B cell (primary cell): Measurements from ENCODE around the gene ADAMTS19. TPM values are rescaled to one million over a fixed set of nuclear protein-coding genes. Genes with fewer than 3 reads are reported as not detected.
A peak's percentile ranks its signal among the peaks of the same experiment; 100 is the strongest.

Source experiments
- ATAC-seq: fragments of 200-7000 bp; cut with Tn5 transposase; one replicate; pipeline ENCODE4 v1.10.0; 2021; ENCODE audit warnings: low read depth, mild to moderate bottlenecking, moderate number of reproducible peaks, moderate library complexity
- CTCF ChIA-PET: fragments of 350-600 bp; sonication (Branson Sonifier 250); formaldehyde crosslinking; loops from one replicate; lab custom pipeline; 2021; ENCODE audit warnings: antibody characterized with exemption, inconsistent platforms; lab: Charles Lee
- POLR2A ChIA-PET: fragments of 350-600 bp; sonication (Branson Sonifier 250); formaldehyde crosslinking; loops from one replicate; lab custom pipeline; 2021; ENCODE audit warnings: antibody characterized with exemption; lab: Charles Lee
- DNase-seq: peaks from one replicate; pipeline ENCODE4 v3.0.0; 2013
- H2AFZ ChIP-seq: 2 replicates; pipeline ENCODE4 v1.6.1; 2012; ENCODE audit warnings: mild to moderate bottlenecking, low read depth, low read length; ENCODE audit not compliant: insufficient read depth, poor library complexity, severe bottlenecking
- H3K27ac ChIP-seq, 2 donors: 1 replicate in 1 of 2; 2 replicates in 1 of 2; pipeline ENCODE4 v1.5.1; 2012 to 2013; ENCODE audit warnings: low read length in 2 of 2, mild to moderate bottlenecking in 2 of 2, moderate library complexity in 1 of 2
- H3K27me3 ChIP-seq, 4 experiments: fragments of 200-600 bp in 1 of 4; sonication (generic) in 1 of 4; replicated peaks in 1 of 4; 1 replicate in 2 of 4; 2 replicates in 2 of 4; pipeline versions ENCODE4 v1.6.1 to v1.7.0; 2013 to 2016; ENCODE audit warnings: low read length in 3 of 4, mild to moderate bottlenecking in 2 of 4, mixed read lengths in 1 of 4, moderate library complexity in 1 of 4; ENCODE audit not compliant: insufficient read depth in 4 of 4, control insufficient read depth in 3 of 4; ENCODE audit errors: control extremely low read depth in 1 of 4
- H3K36me3 ChIP-seq, 2 experiments: replicated peaks in 1 of 2; 1 replicate in 1 of 2; 2 replicates in 1 of 2; pipeline versions ENCODE4 v1.6.1 to v1.7.1; 2013; ENCODE audit warnings: low read length in 1 of 2; ENCODE audit not compliant: insufficient read depth in 2 of 2, control insufficient read depth in 1 of 2; ENCODE audit errors: control extremely low read depth in 1 of 2, extremely low read depth in 1 of 2
- H3K4me1 ChIP-seq, 2 donors: fragments of 200-600 bp in 1 of 2; sonication (generic) in 1 of 2; 1 replicate in 1 of 2; 2 replicates in 1 of 2; pipeline versions ENCODE4 v1.5.1 to v1.6.1; 2013 to 2017; ENCODE audit warnings: low read length in 2 of 2; ENCODE audit not compliant: control insufficient read depth in 2 of 2, insufficient read depth in 2 of 2
- H3K4me2 ChIP-seq: replicated peaks from 2 replicates; pipeline ENCODE3; 2012; ENCODE audit warnings: mild to moderate bottlenecking, low read depth, low read length; ENCODE audit not compliant: poor library complexity, severe bottlenecking
- H3K4me3 ChIP-seq, 5 experiments: fragments of 200-600 bp in 1 of 5; sonication (generic) in 1 of 5; 1 replicate in 3 of 5; 2 replicates in 2 of 5; pipeline versions ENCODE4 v1.5.1 to v1.7.0; 2011 to 2016; ENCODE audit warnings: low read length in 4 of 5, mild to moderate bottlenecking in 4 of 5, low read depth in 2 of 5, control low read depth in 1 of 5, moderate library complexity in 1 of 5; ENCODE audit not compliant: insufficient read depth in 1 of 5; ENCODE audit errors: control extremely low read depth in 1 of 5, extremely low read depth in 1 of 5
- H3K79me2 ChIP-seq: fragments of 200-600 bp; sonication (generic); one replicate; pipeline ENCODE4 v1.6.0; 2016; ENCODE audit warnings: low read length; ENCODE audit not compliant: control insufficient read depth, insufficient read depth
- H3K9ac ChIP-seq: fragments of 200-600 bp; sonication (generic); 2 replicates; pipeline ENCODE4 v1.6.1; 2017; ENCODE audit warnings: mild to moderate bottlenecking, low read length, moderate library complexity
- H3K9me3 ChIP-seq, 3 donors: one replicate each; pipeline versions ENCODE4 v1.6.1 to v1.7.1; 2013; ENCODE audit warnings: low read length in 2 of 3; ENCODE audit not compliant: control insufficient read depth in 2 of 3, insufficient read depth in 1 of 3; ENCODE audit errors: control extremely low read depth in 1 of 3
- H4K20me1 ChIP-seq: 2 replicates; pipeline ENCODE4 v1.6.0; 2012; ENCODE audit warnings: mild to moderate bottlenecking, low read length; ENCODE audit not compliant: insufficient read depth, control insufficient read depth, poor library complexity, severe bottlenecking
- H3K27ac Mint-ChIP-seq: one replicate; pipeline ENCODE4 v1.8.0; 2021; ENCODE audit warnings: mixed read lengths
- H3K27me3 Mint-ChIP-seq: one replicate; pipeline ENCODE4 v1.8.0; 2021; ENCODE audit warnings: mixed read lengths
- H3K4me1 Mint-ChIP-seq: one replicate; pipeline ENCODE4 v1.8.0; 2021; ENCODE audit warnings: mixed read lengths
- H3K4me3 Mint-ChIP-seq: one replicate; pipeline ENCODE4 v1.8.0; 2021; ENCODE audit warnings: mixed read lengths
- H3K9me3 Mint-ChIP-seq: one replicate; pipeline ENCODE4 v1.8.0; 2022; ENCODE audit warnings: mixed read lengths; ENCODE audit not compliant: insufficient read depth
- EZH2 ChIP-seq: IDR thresholded peaks from 2 replicates; pipeline ENCODE4 v1.6.1; 2012; ENCODE audit warnings: borderline replicate concordance, low read depth, mild to moderate bottlenecking, moderate library complexity, low read length; ENCODE audit not compliant: insufficient read depth, poor library complexity, severe bottlenecking
- WGBS: methylation state at CpG from one replicate; pipeline ENCODE4 v1.1.5; 2013; ENCODE audit warnings: missing lambda C conversion rate; ENCODE audit not compliant: insufficient coverage; 5-methylcytosine and 5-hydroxymethylcytosine counted together
- intact Hi-C: fragments of 100-400 bp; cut with micrococcal nuclease; formaldehyde crosslinking; loops from one replicate; pipeline ENCODE4 v1.10.0; 2022
- polyA plus RNA-seq: library from polyadenylated mRNA; depleted of rRNA; stranded (reverse); fragments of >200 nt; gene quantifications from 2 replicates; pipeline ENCODE4 v1.2.3, GENCODE V29; 2012
- total RNA-seq, 2 donors: library from RNA; stranded (reverse); fragments of 120-200 nt in 1 of 2; gene quantifications; 1 replicate in 1 of 2; 2 replicates in 1 of 2; pipeline versions ENCODE4 v1.2.3 to v1.2.4, GENCODE V29; 2013 to 2022
- TF ChIP-seq, protein P1 (sequence below): fragments of 200-600 bp; IDR thresholded peaks from one replicate; pipeline ENCODE4 v1.8.0; 2022; ENCODE audit warnings: antibody characterized with exemption, mild to moderate bottlenecking

The ADAMTS19 gene
- total and polyA plus RNA-seq, 2 donors (not counting 1 experiment from before 2014, with no cell fraction given): not detected

DNA sequence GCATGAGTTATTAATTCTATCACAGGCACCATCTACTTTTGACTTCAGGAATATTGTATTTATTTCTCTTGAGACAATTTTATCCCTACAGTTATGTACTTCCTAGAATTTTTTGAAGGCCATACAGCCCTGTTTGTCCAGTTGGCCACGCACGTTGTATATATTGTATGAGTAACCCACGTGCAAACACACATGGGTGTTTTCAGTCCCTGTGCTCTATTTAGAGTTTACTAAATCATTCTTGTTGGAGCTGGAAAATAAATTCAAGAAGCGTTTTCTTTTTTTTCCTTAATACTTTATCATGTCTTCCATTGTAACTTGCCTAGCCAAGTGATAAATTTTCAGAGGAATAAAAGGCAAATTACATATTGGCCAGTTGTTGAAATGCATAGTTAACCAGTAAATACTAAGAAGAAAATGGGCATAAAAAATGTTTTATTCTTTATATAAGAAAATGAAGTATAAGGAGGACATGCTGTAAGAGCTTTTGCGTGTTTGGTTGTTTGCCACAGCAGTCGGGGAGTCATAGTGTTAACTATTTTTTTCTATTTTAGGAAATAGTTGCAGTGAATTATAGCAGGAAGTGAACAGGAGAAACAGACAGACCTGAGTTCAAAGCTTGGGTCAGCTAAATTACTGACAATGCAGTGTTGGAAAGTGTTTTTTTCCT, 201.4 kb downstream of the ADAMTS19 start:
- WGBS: 40% methylated on average over 2 of the region's 6 CpGs
- TF ChIP-seq, protein P1, sequence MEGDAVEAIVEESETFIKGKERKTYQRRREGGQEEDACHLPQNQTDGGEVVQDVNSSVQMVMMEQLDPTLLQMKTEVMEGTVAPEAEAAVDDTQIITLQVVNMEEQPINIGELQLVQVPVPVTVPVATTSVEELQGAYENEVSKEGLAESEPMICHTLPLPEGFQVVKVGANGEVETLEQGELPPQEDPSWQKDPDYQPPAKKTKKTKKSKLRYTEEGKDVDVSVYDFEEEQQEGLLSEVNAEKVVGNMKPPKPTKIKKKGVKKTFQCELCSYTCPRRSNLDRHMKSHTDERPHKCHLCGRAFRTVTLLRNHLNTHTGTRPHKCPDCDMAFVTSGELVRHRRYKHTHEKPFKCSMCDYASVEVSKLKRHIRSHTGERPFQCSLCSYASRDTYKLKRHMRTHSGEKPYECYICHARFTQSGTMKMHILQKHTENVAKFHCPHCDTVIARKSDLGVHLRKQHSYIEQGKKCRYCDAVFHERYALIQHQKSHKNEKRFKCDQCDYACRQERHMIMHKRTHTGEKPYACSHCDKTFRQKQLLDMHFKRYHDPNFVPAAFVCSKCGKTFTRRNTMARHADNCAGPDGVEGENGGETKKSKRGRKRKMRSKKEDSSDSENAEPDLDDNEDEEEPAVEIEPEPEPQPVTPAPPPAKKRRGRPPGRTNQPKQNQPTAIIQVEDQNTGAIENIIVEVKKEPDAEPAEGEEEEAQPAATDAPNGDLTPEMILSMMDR: no peak
- no peak for TF ChIP-seq EZH2
- intact Hi-C loops: loop anchor here (5.0 kb wide), 1 partner anchor 1446 kb away; no protein-coding TSS in a partner anchor
- no peaks in the 10 kb centered on the region for H4K20me1 ChIP-seq
- no peaks in the 10 kb centered on the region for H3K9me3 ChIP-seq
- H3K9ac ChIP-seq: no peak overlapping the region
- H3K79me2 ChIP-seq: no peaks in the 10 kb centered on the region
- no peak overlapping the region for H3K4me3 ChIP-seq
- no peak overlapping the region for H3K27ac ChIP-seq
- CTCF ChIA-PET: no interaction called here
- Mint-ChIP-seq H3K27me3 (no peaks in the 10 kb centered on the region), H3K4me1 (no peaks in the 10 kb centered on the region), H3K4me3 (no peak overlapping the region), H3K9me3 (no peaks in the 10 kb centered on the region), H3K27ac (no peak overlapping the region)
- DNase-seq: no peak
- POLR2A ChIA-PET: no interaction called here
- ATAC-seq: no peak
- no peak overlapping the region for H2AFZ ChIP-seq
- no peak overlapping the region for H3K4me2 ChIP-seq
- no peaks in the 10 kb centered on the region for H3K27me3 ChIP-seq
- H3K36me3 ChIP-seq: no peaks in the 10 kb centered on the region
- H3K4me1 ChIP-seq: no peaks in the 10 kb centered on the region

DNA sequence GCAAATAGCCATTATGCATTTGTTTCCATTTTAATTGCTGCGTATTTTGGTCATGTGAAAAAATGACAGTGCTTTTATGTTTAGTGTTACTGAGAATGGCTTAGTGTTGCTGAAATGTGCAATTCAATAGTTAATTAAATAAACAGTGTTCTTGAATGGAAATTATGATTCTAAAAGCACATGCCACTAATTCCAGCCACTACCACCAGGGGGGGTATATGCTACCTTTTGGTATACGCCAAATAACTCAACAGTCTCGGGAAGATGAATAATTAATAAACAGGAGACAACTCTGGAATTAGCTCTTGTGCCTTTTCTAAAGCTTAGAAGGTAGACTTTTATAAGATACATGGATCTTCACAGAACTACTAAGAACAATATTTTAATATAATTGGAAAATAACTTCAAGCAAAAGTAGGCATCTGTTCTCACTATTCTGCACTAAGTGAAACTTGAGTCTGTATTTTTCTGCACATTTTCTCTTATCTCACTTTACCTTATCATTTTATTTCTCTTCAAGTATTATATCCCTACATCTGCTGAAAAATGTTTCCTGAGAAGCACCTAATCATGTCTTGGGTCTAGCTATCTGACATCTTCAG, 204.3 kb downstream of the ADAMTS19 start:
- H3K4me1 ChIP-seq: no peaks in the 10 kb centered on the region
- intact Hi-C loops: loop anchor here (5.0 kb wide), 1 partner anchor 1443 kb away; no protein-coding TSS in a partner anchor
- 100% methylated on average over 1 of the region's 3 CpGs for whole genome bisulfite sequencing
- H3K27ac Mint-ChIP-seq: no peak overlapping the region
- no peak overlapping the region for H3K4me3 ChIP-seq
- no peak overlapping the region for H3K4me3 Mint-ChIP-seq
- ChIA-PET POLR2A (no interaction called here), CTCF (interaction anchor here (1.2 kb wide), 3 partner anchors 10 to 104 kb away, joined by 3 to 4 read pairs (median 3); no protein-coding TSS in a partner anchor)
- H3K27ac ChIP-seq: no peak overlapping the region
- H3K9me3 ChIP-seq: no peaks in the 10 kb centered on the region
- H4K20me1 ChIP-seq: no peaks in the 10 kb centered on the region
- H3K27me3 Mint-ChIP-seq: no peaks in the 10 kb centered on the region
- H3K4me1 Mint-ChIP-seq: no peaks in the 10 kb centered on the region
- peak; percentile 17 for DNase-seq
- H3K4me2 ChIP-seq: no peak overlapping the region
- H3K9ac ChIP-seq: no peak overlapping the region
- no peak for TF ChIP-seq EZH2
- TF ChIP-seq, protein P1: peak; percentile 79
- no peaks in the 10 kb centered on the region for H3K79me2 ChIP-seq
- no peak for ATAC-seq
- H3K36me3 ChIP-seq: no peaks in the 10 kb centered on the region
- H3K9me3 Mint-ChIP-seq: peaks cover 4% of the 10 kb centered on the region
- H2AFZ ChIP-seq: no peak overlapping the region
- no peaks in the 10 kb centered on the region for H3K27me3 ChIP-seq
